Stimulated activated CD4-positive, alpha-beta T cell treated with anti-CD3 and anti-CD28 coated beads, TNF-alpha, amount 100 ng/mL, for 1 hour (primary cell): Measurements from ENCODE around the gene PVALEF.

Experiments used
- DNase-seq, 3 donors: peaks; one replicate each; pipeline ENCODE4 v3.0.0-alpha.2; 2020; ENCODE audit warnings: low read depth in 3 of 3, low spot score in 1 of 3

The PVALEF gene

GRCh38 chr17:81194941-81195901 is 29.9 kb downstream of the PVALEF start:
- no peak for DNase-seq

GRCh38 chr17:81195941-81196495 is 30.7 kb downstream of the PVALEF start:
- no peak for DNase-seq

GRCh38 chr17:81196505-81197408 is 31.4 kb downstream of the PVALEF start:
- DNase-seq = no peak

GRCh38 chr17:81197409-81197795 is 32.1 kb downstream of the PVALEF start:
- no peak for DNase-seq

- DNase-seq = no peak
These were observed 32.7 kb downstream of the PVALEF start for GRCh38 chr17:81197831-81198490.

- DNase-seq = no peak
These were observed 33.6 kb downstream of the PVALEF start for GRCh38 chr17:81198826-81199481.

GRCh38 chr17:81199482-81199830 is 34.1 kb downstream of the PVALEF start:
- no peak for DNase-seq

- no peak for DNase-seq
These were observed 34.9 kb downstream of the PVALEF start for GRCh38 chr17:81200201-81200600.

GRCh38 chr17:81200695-81201580 is 35.6 kb downstream of the PVALEF start:
- no peak for DNase-seq

- DNase-seq = no peak
These were observed 37.0 kb downstream of the PVALEF start for GRCh38 chr17:81202318-81202717.

- no peak for DNase-seq
These were observed 37.8 kb downstream of the PVALEF start for GRCh38 chr17:81203136-81203535.

GRCh38 chr17:81204578-81204977 is 39.3 kb downstream of the PVALEF start:
- no peak for DNase-seq

GRCh38 chr17:81206166-81206565 is 40.9 kb downstream of the PVALEF start:
- DNase-seq = no peak

GRCh38 chr17:81206657-81207056 is 41.4 kb downstream of the PVALEF start:
- DNase-seq = no peak

- no peak for DNase-seq
These were observed 42.6 kb downstream of the PVALEF start for GRCh38 chr17:81207610-81208581.

GRCh38 chr17:81208651-81209050 is 43.3 kb downstream of the PVALEF start:
- DNase-seq = no peak

GRCh38 chr17:81209141-81209540 is 43.8 kb downstream of the PVALEF start:
- DNase-seq = no peak

GRCh38 chr17:81210466-81210865 is 45.2 kb downstream of the PVALEF start:
- DNase-seq = no peak
